IMR-90 (cell line): ENCODE results near the gene CDC6. TPM values are rescaled to one million over a fixed set of nuclear protein-coding genes. Genes with fewer than 3 reads are reported as not detected.

Source experiments
- ATAC-seq: fragments of 200-7000 bp; cut with Tn5 transposase; 2 replicates; pipeline ENCODE4 v1.9.1; 2020; ENCODE audit warnings: low read depth, mild to moderate bottlenecking, moderate library complexity
- BruUV-seq: library from RNA; stranded (reverse); fragments of 400-500 nt; replicated peaks from 2 replicates; lab custom pipeline; 2021; lab: Mats Ljungman, UMichigan
- CTCF ChIA-PET: fragments of 300-600 bp; formaldehyde crosslinking; extraction: SDS; loops from one replicate; lab custom pipeline; 2021; ENCODE audit warnings: antibody characterized with exemption; lab: Yijun Ruan, JAX
- POLR2A ChIA-PET: fragments of 300-600 bp; sonication (Branson Sonifier 250); formaldehyde crosslinking; loops from one replicate; lab custom pipeline; 2022; ENCODE audit warnings: antibody characterized with exemption; ENCODE audit not compliant: unreplicated experiment; lab: Charles Lee
- DNase-seq: peaks from one replicate; pipeline ENCODE4 v3.0.0; 2013
- H2AFZ ChIP-seq: replicated peaks from 2 replicates; pipeline ENCODE3; 2013; ENCODE audit warnings: low read length, mild to moderate bottlenecking; ENCODE audit not compliant: poor library complexity
- H2AK5ac ChIP-seq: 2 replicates; pipeline ENCODE4 v1.6.1; 2013; ENCODE audit warnings: low read depth, low read length, inconsistent platforms
- H2AK9ac ChIP-seq: replicated peaks from 2 replicates; pipeline ENCODE3; 2013; ENCODE audit warnings: mild to moderate bottlenecking, low read depth, low read length, moderate library complexity; ENCODE audit not compliant: poor library complexity
- H2BK120ac ChIP-seq: 2 replicates; pipeline ENCODE4 v1.6.1; 2013; ENCODE audit warnings: low read depth, low read length, inconsistent platforms
- H2BK15ac ChIP-seq: 3 replicates; pipeline ENCODE4 v1.6.1; 2013; ENCODE audit warnings: low read depth, low read length, inconsistent platforms
- H2BK20ac ChIP-seq: 2 replicates; pipeline ENCODE4 v1.6.1; 2013; ENCODE audit warnings: low read depth, mild to moderate bottlenecking, inconsistent platforms, low read length, moderate library complexity
- H2BK5ac ChIP-seq: 2 replicates; pipeline ENCODE4 v1.6.1; 2013; ENCODE audit warnings: mild to moderate bottlenecking, low read depth, low read length, inconsistent platforms; ENCODE audit not compliant: poor library complexity, severe bottlenecking
- H3K14ac ChIP-seq: replicated peaks from 2 replicates; pipeline ENCODE4 v1.6.1; 2013; ENCODE audit warnings: low read depth, low read length, inconsistent platforms
- H3K18ac ChIP-seq: 2 replicates; pipeline ENCODE4 v1.6.1; 2013; ENCODE audit warnings: low read depth, low read length, control low read depth
- H3K23ac ChIP-seq: 2 replicates; pipeline ENCODE4 v1.6.1; 2013; ENCODE audit warnings: low read depth, low read length, inconsistent platforms
- H3K27ac ChIP-seq: 2 replicates; pipeline ENCODE4 v1.5.1; 2013; ENCODE audit warnings: mild to moderate bottlenecking, control low read depth, low read length; ENCODE audit not compliant: insufficient read depth
- H3K27me3 ChIP-seq: 2 replicates; pipeline ENCODE4 v1.6.1; 2013; ENCODE audit warnings: low read length; ENCODE audit not compliant: control insufficient read depth, insufficient read depth
- H3K36me3 ChIP-seq: 2 replicates; pipeline ENCODE4 v1.6.1; 2013; ENCODE audit warnings: low read length, mixed read lengths; ENCODE audit not compliant: control insufficient read depth, insufficient read depth
- H3K4ac ChIP-seq: 2 replicates; pipeline ENCODE4 v1.6.1; 2013; ENCODE audit warnings: low read depth, low read length, inconsistent platforms
- H3K4me1 ChIP-seq: 2 replicates; pipeline ENCODE4 v1.6.1; 2013; ENCODE audit warnings: low read length, mixed read lengths; ENCODE audit not compliant: control insufficient read depth, insufficient read depth
- H3K4me2 ChIP-seq: 2 replicates; pipeline ENCODE4 v1.6.1; 2013; ENCODE audit warnings: low read depth, mild to moderate bottlenecking, control low read depth, low read length, moderate library complexity
- H3K4me3 ChIP-seq: 2 replicates; pipeline ENCODE4 v1.5.1; 2013; ENCODE audit warnings: low read depth, mild to moderate bottlenecking, control low read depth, low read length, moderate library complexity; ENCODE audit not compliant: insufficient read depth
- H3K56ac ChIP-seq: 2 replicates; pipeline ENCODE4 v1.6.1; 2013; ENCODE audit warnings: low read length, inconsistent platforms; ENCODE audit not compliant: insufficient read depth; ENCODE audit errors: extremely low read depth
- H3K79me1 ChIP-seq, 2 experiments: 2 replicates each; pipeline ENCODE4 v1.6.1; 2013; ENCODE audit warnings: low read length in 2 of 2, inconsistent platforms in 1 of 2, low read depth in 1 of 2
- H3K9ac ChIP-seq: 2 replicates; pipeline ENCODE4 v1.6.1; 2013; ENCODE audit warnings: low read depth, low read length, control low read depth
- H3K9me1 ChIP-seq: 2 replicates; pipeline ENCODE4 v1.6.1; 2013; ENCODE audit warnings: low read length, inconsistent platforms; ENCODE audit not compliant: insufficient read depth
- H3K9me3 ChIP-seq: 2 replicates; pipeline ENCODE4 v1.6.1; 2013; ENCODE audit warnings: low read length; ENCODE audit not compliant: control insufficient read depth, insufficient read depth
- H4K20me1 ChIP-seq: 2 replicates; pipeline ENCODE4 v1.6.1; 2013; ENCODE audit warnings: low read length, inconsistent platforms; ENCODE audit not compliant: insufficient read depth
- H4K5ac ChIP-seq: 2 replicates; pipeline ENCODE4 v1.6.1; 2013; ENCODE audit warnings: mild to moderate bottlenecking, low read depth, low read length, control low read depth
- H4K8ac ChIP-seq, 2 experiments: 2 replicates each; pipeline ENCODE4 v1.6.1; 2013; ENCODE audit warnings: low read depth in 2 of 2, low read length in 2 of 2, control low read depth in 1 of 2, inconsistent platforms in 1 of 2
- H4K91ac ChIP-seq: 2 replicates; pipeline ENCODE4 v1.6.1; 2013; ENCODE audit warnings: low read depth, low read length, inconsistent platforms; ENCODE audit not compliant: insufficient read depth
- BHLHE40 ChIP-seq: fragments of 150-350 bp; IDR thresholded peaks from 2 replicates; pipeline ENCODE4 v1.6.1; 2016; ENCODE audit warnings: mild to moderate bottlenecking, low read depth, low read length
- CHD1 ChIP-seq: IDR thresholded peaks from 2 replicates; pipeline ENCODE4 v1.6.1; 2012; ENCODE audit warnings: low read depth, low read length, improper control_type of control experiment
- CTCF ChIP-seq: conservative IDR thresholded peaks from 2 replicates; pipeline ENCODE4 v1.5.1; 2012; ENCODE audit warnings: mild to moderate bottlenecking, low read depth, low read length, improper control_type of control experiment
- FOS ChIP-seq: fragments of 150-350 bp; IDR thresholded peaks from 2 replicates; pipeline ENCODE4 v1.6.1; 2016; ENCODE audit warnings: low read depth, low read length
- MAFK ChIP-seq: IDR thresholded peaks from 2 replicates; pipeline ENCODE4 v1.6.1; 2012; ENCODE audit warnings: low read depth, low read length, improper control_type of control experiment
- MXI1 ChIP-seq: IDR thresholded peaks from 2 replicates; pipeline ENCODE4 v1.6.1; 2012; ENCODE audit warnings: low read depth, mild to moderate bottlenecking, low read length, moderate library complexity, borderline replicate concordance
- POLR2A ChIP-seq: IDR thresholded peaks from 2 replicates; pipeline ENCODE4 v1.6.1; 2012; ENCODE audit warnings: mild to moderate bottlenecking, low read depth, low read length
- RAD21 ChIP-seq: IDR thresholded peaks from 2 replicates; pipeline ENCODE4 v1.6.1; 2012; ENCODE audit warnings: low read length, improper control_type of control experiment
- RCOR1 ChIP-seq: IDR thresholded peaks from 2 replicates; pipeline ENCODE4 v1.6.1; 2012; ENCODE audit warnings: mild to moderate bottlenecking, low read length, improper control_type of control experiment; ENCODE audit not compliant: insufficient replicate concordance
- RFX5 ChIP-seq: IDR thresholded peaks from 2 replicates; pipeline ENCODE4 v1.8.0; 2012; ENCODE audit warnings: low read depth, mild to moderate bottlenecking, low read length, moderate library complexity
- SMC3 ChIP-seq: fragments of 150-350 bp; IDR thresholded peaks from 2 replicates; pipeline ENCODE4 v1.6.1; 2016; ENCODE audit warnings: low read depth, mild to moderate bottlenecking, antibody characterized with exemption, low read length, moderate library complexity
- USF2 ChIP-seq: fragments of 150-350 bp; IDR thresholded peaks from 2 replicates; pipeline ENCODE4 v1.6.1; 2017; ENCODE audit warnings: mild to moderate bottlenecking, antibody characterized with exemption, low read length, low read depth
- WGBS, 2 experiments: methylation state at CpG; one replicate each; pipeline versions ENCODE4 v1.1.5 to v1.1.7; 2013; ENCODE audit warnings: missing lambda C conversion rate in 2 of 2; ENCODE audit not compliant: insufficient read length in 1 of 2; ENCODE audit errors: extremely low coverage in 2 of 2; 5-methylcytosine and 5-hydroxymethylcytosine counted together
- dilution Hi-C: fragments of 300-500 bp; cut with HindIII; formaldehyde crosslinking; loops from one replicate; pipeline ENCODE4 v1.14.3; 2018; ENCODE audit warnings: low sequenced_read_pairs; ENCODE audit not compliant: unreplicated experiment
- in situ Hi-C: fragments of 300-500 bp; cut with MboI; formaldehyde crosslinking; loops from 3 replicates; pipeline ENCODE4 v1.14.3; 2019; ENCODE audit warnings: low sequenced_read_pairs, inconsistent platforms, mixed read lengths
- intact Hi-C: fragments of 100-400 bp; cut with micrococcal nuclease; formaldehyde crosslinking; loops from 2 replicates; pipeline ENCODE4 v1.10.0; 2022
- polyA plus RNA-seq, 3 experiments: library from polyadenylated mRNA; depleted of rRNA; stranded (reverse); fragments of >200 nt; gene quantifications; 2 replicates each; pipeline ENCODE4 v1.2.3, GENCODE V29; 2012; ENCODE audit warnings: low replicate concordance in 1 of 3
- total RNA-seq: library from RNA; depleted of rRNA; stranded (reverse); fragments of >200 nt; gene quantifications from 2 replicates; pipeline ENCODE4 v1.2.3, GENCODE V29; 2012

The CDC6 gene
- total and polyA plus RNA-seq, 2 of the 4 experiments (the other 2 are of a cell fraction), result 15.3 to 25.6 TPM

GRCh38 chr17:40325156-40326013, 37.7 kb downstream of the CDC6 start (continued):
- no peak for TF ChIP-seq RFX5
- no peak for TF ChIP-seq POLR2A

- H3K18ac ChIP-seq, result no peak overlapping the region
- peaks cover 2% of the 10 kb centered on the region for H3K36me3 ChIP-seq
- H3K9me3 ChIP-seq, result no peaks in the 10 kb centered on the region
- H3K14ac ChIP-seq, result no peak overlapping the region
- peaks cover 32% of the 10 kb centered on the region for H3K9me1 ChIP-seq
- H2AFZ ChIP-seq, result no peak overlapping the region
- peak overlapping the region; percentile 27; the same call in 1 of the 2 replicates for H2AK5ac ChIP-seq
- no peak overlapping the region for H3K9ac ChIP-seq
- peaks cover 57% of the 10 kb centered on the region for H4K20me1 ChIP-seq
- H4K8ac ChIP-seq, result no peak overlapping the region
- no peak overlapping the region for H2AK9ac ChIP-seq
- no peak overlapping the region for H3K56ac ChIP-seq
- no peak overlapping the region for H3K27ac ChIP-seq
- in situ Hi-C loops (no loop called here), dilution Hi-C loops (no loop called here), intact Hi-C loops (no loop called here)
- H3K4ac ChIP-seq, result peak overlapping the region; percentile 18; the same call in 1 of the 2 replicates
- no peak overlapping the region for H4K5ac ChIP-seq
- no peak overlapping the region for H3K23ac ChIP-seq
- H3K4me3 ChIP-seq, result no peak overlapping the region
- WGBS, 2 experiments, result 55% methylated on average over 7 of the region's 17 CpGs; no CpG with 5 or more reads in 1 of the 2 experiments
- POLR2A ChIA-PET, result no interaction called here
- no peak overlapping the region for H2BK20ac ChIP-seq
- H3K27me3 ChIP-seq, result no peaks in the 10 kb centered on the region
- no peak overlapping the region for H3K4me2 ChIP-seq
- H3K4me1 ChIP-seq, result peaks cover 57% of the 10 kb centered on the region
- CTCF ChIA-PET, result no interaction called here
- no peak overlapping the region; the same call in 1 of the 2 replicates for H4K91ac ChIP-seq
- no TSS peak for BruUV-seq
- H2BK5ac ChIP-seq, result no peak overlapping the region
- no peak overlapping the region for H2BK120ac ChIP-seq
- H2BK15ac ChIP-seq, result no peak overlapping the region
- ATAC-seq, result no peak
- peaks cover 15 to 94% of the 10 kb centered on the region in 2 experiments for H3K79me1 ChIP-seq
- no peak for DNase-seq
- TF ChIP-seq BHLHE40 (no peak), SMC3 (no peak), RCOR1 (no peak), RFX5 (no peak), RAD21 (no peak), USF2 (no peak), MXI1 (no peak), CTCF (no peak), MAFK (no peak), FOS (no peak), POLR2A (no peak), CHD1 (no peak)
Observed at GRCh38 chr17:40326014-40326831, 38.5 kb downstream of the CDC6 start.
